Activated naive CD8-positive, alpha-beta T cell treated with anti-CD3 and anti-CD28 coated beads, Interleukin-2, amount 10 ng/mL, durations not matched to agents 7 days and 5 days (primary cell): Measurements from ENCODE around the gene SMG6. TPM values are rescaled to one million over a fixed set of nuclear protein-coding genes. Genes with fewer than 3 reads are reported as not detected.

Source experiments
- ATAC-seq: fragments of 150-1000 bp; cut with Tn5 transposase; one replicate; pipeline ENCODE4 v1.10.0; 2021; ENCODE audit warnings: low read depth, moderate library complexity
- POLR2A ChIA-PET: fragments of 350-600 bp; sonication (Branson Sonifier 250); formaldehyde crosslinking; loops from one replicate; lab custom pipeline; 2021; ENCODE audit warnings: antibody characterized with exemption; lab: Charles Lee
- DNase-seq: peaks from one replicate; pipeline ENCODE4 v3.0.0; 2021
- H3K27ac Mint-ChIP-seq: one replicate; pipeline ENCODE4 v1.8.0; 2022; ENCODE audit warnings: mild to moderate bottlenecking, mixed read lengths
- H3K27me3 Mint-ChIP-seq: one replicate; pipeline ENCODE4 v1.8.0; 2022; ENCODE audit warnings: mild to moderate bottlenecking, moderate library complexity, mixed read lengths
- H3K36me3 Mint-ChIP-seq: one replicate; pipeline ENCODE4 v1.8.0; 2021; ENCODE audit warnings: mild to moderate bottlenecking, mixed read lengths
- H3K4me1 Mint-ChIP-seq: one replicate; pipeline ENCODE4 v1.8.0; 2021; ENCODE audit warnings: mixed read lengths
- H3K4me3 Mint-ChIP-seq: one replicate; pipeline ENCODE4 v1.8.0; 2022; ENCODE audit warnings: mild to moderate bottlenecking, moderate library complexity, mixed read lengths
- H3K9me3 Mint-ChIP-seq: one replicate; pipeline ENCODE4 v1.8.0; 2021; ENCODE audit warnings: mixed read lengths
- total RNA-seq, 2 experiments: library from RNA; stranded (reverse); gene quantifications; one replicate each; pipeline ENCODE4 v1.2.3, GENCODE V29; 2021

Gene SMG6
- total RNA-seq, 2 experiments from 2014 or later, result 48.5 to 58.3 TPM

GRCh38 chr17:2297023-2297422, 6.6 kb downstream of the SMG6 start:
- Mint-ChIP-seq H3K36me3 (peaks cover 53% of the 10 kb centered on the region), H3K27me3 (no peaks in the 10 kb centered on the region), H3K27ac (no peak overlapping the region), H3K4me1 (peaks cover 41% of the 10 kb centered on the region), H3K4me3 (no peak overlapping the region), H3K9me3 (no peaks in the 10 kb centered on the region)
- no peak for DNase-seq
- POLR2A ChIA-PET, result interaction anchor here (0.7 kb wide), 2 partner anchors 68 to 1966 kb away, joined by 5 to 7 read pairs; no protein-coding TSS in a partner anchor
- ATAC-seq, result no peak

GRCh38 chr17:2295575-2295974, 8.0 kb downstream of the SMG6 start:
- ATAC-seq (peak; percentile 60), DNase-seq (no peak)
- H3K4me1 Mint-ChIP-seq, result peaks cover 38% of the 10 kb centered on the region

GRCh38 chr17:2292100-2292499, 11.5 kb downstream of the SMG6 start:
- Mint-ChIP-seq H3K4me3 (no peak overlapping the region), H3K4me1 (peaks cover 27% of the 10 kb centered on the region), H3K36me3 (peaks cover 46% of the 10 kb centered on the region), H3K9me3 (no peaks in the 10 kb centered on the region), H3K27me3 (no peaks in the 10 kb centered on the region), H3K27ac (peak overlapping the region; percentile 35)
- ATAC-seq (no peak), DNase-seq (no peak)
- POLR2A ChIA-PET, result interaction anchor here (1.0 to 1.4 kb wide), 3 partner anchors 11 to 44 kb away, joined by 3 to 8 read pairs (median 4); partner anchors contain the start of genes SMG6, SRR and TSR1

More at GRCh38 chr17:2295575-2295974, 8.0 kb downstream of the SMG6 start:
- peak overlapping the region; percentile 21 for H3K27ac Mint-ChIP-seq
- peak overlapping the region; percentile 35 for H3K4me3 Mint-ChIP-seq
- H3K9me3 Mint-ChIP-seq, result no peaks in the 10 kb centered on the region
- no peaks in the 10 kb centered on the region for H3K27me3 Mint-ChIP-seq
- POLR2A ChIA-PET, result interaction anchor here (0.6 to 0.7 kb wide), 2 partner anchors 33 to 98 kb away, joined by 3 read pairs; no protein-coding TSS in a partner anchor
- peaks cover 56% of the 10 kb centered on the region for H3K36me3 Mint-ChIP-seq

GRCh38 chr17:2289878-2290478, 13.6 kb downstream of the SMG6 start:
- ATAC-seq (no peak), DNase-seq (no peak)
- H3K4me3 Mint-ChIP-seq, result no peak overlapping the region
- POLR2A ChIA-PET, result no interaction called here
- no peaks in the 10 kb centered on the region for H3K9me3 Mint-ChIP-seq
- peaks cover 38% of the 10 kb centered on the region for H3K36me3 Mint-ChIP-seq
- no peaks in the 10 kb centered on the region for H3K27me3 Mint-ChIP-seq
- peaks cover 19% of the 10 kb centered on the region for H3K4me1 Mint-ChIP-seq
- no peak overlapping the region for H3K27ac Mint-ChIP-seq

GRCh38 chr17:2283302-2283701, 20.3 kb downstream of the SMG6 start:
- Mint-ChIP-seq H3K4me1 (peaks cover 42% of the 10 kb centered on the region), H3K36me3 (peaks cover 43% of the 10 kb centered on the region), H3K27me3 (no peaks in the 10 kb centered on the region), H3K27ac (peak overlapping the region; percentile 9), H3K4me3 (no peak overlapping the region), H3K9me3 (no peaks in the 10 kb centered on the region)
- no peak for ATAC-seq
- no peak for DNase-seq
- POLR2A ChIA-PET, result interaction anchor here (0.6 to 2.6 kb wide), 7 partner anchors 17 to 229 kb away, joined by 3 to 16 read pairs (median 4); partner anchors contain the start of genes HIC1, SMG6 and SRR

- POLR2A ChIA-PET, result interaction anchor here (0.7 to 2.8 kb wide), 7 partner anchors 16 to 228 kb away, joined by 3 to 23 read pairs (median 6); partner anchors contain the start of gene HIC1
Observed at GRCh38 chr17:2282297-2282873, 21.2 kb downstream of the SMG6 start.

GRCh38 chr17:2279707-2280106, 23.9 kb downstream of the SMG6 start:
- no peak for ATAC-seq
- no peak for DNase-seq
- POLR2A ChIA-PET, result interaction anchor here (1.0 to 2.8 kb wide), 5 partner anchors 12 to 227 kb away, joined by 3 to 23 read pairs (median 6); partner anchors contain the start of gene HIC1
- no peaks in the 10 kb centered on the region for H3K27me3 Mint-ChIP-seq
- peak overlapping the region; percentile 78 for H3K27ac Mint-ChIP-seq
- peak overlapping the region; percentile 49 for H3K4me3 Mint-ChIP-seq
- peaks cover 60% of the 10 kb centered on the region for H3K4me1 Mint-ChIP-seq
- H3K36me3 Mint-ChIP-seq, result peaks cover 50% of the 10 kb centered on the region
- H3K9me3 Mint-ChIP-seq, result no peaks in the 10 kb centered on the region

More at GRCh38 chr17:2282297-2282873, 21.2 kb downstream of the SMG6 start:
- ATAC-seq, result no peak
- Mint-ChIP-seq H3K4me1 (peaks cover 43% of the 10 kb centered on the region), H3K9me3 (no peaks in the 10 kb centered on the region), H3K4me3 (peak overlapping the region; percentile 33), H3K27ac (peak overlapping the region; percentile 54), H3K36me3 (peaks cover 42% of the 10 kb centered on the region), H3K27me3 (no peaks in the 10 kb centered on the region)
- no peak for DNase-seq

- H3K36me3 Mint-ChIP-seq, result peaks cover 58% of the 10 kb centered on the region
- no peak for DNase-seq
- H3K27me3 Mint-ChIP-seq, result no peaks in the 10 kb centered on the region
- no peak overlapping the region for H3K4me3 Mint-ChIP-seq
- no peak for ATAC-seq
- peak overlapping the region; percentile 12 for H3K27ac Mint-ChIP-seq
- H3K9me3 Mint-ChIP-seq, result no peaks in the 10 kb centered on the region
- peaks cover 62% of the 10 kb centered on the region for H3K4me1 Mint-ChIP-seq
- POLR2A ChIA-PET, result interaction anchor here (0.7 kb wide), 1 partner anchor 33 kb away, joined by 3 read pairs; no protein-coding TSS in a partner anchor
Observed at GRCh38 chr17:2277429-2278170, 26.0 kb downstream of the SMG6 start.

GRCh38 chr17:2275722-2276121, 27.9 kb downstream of the SMG6 start:
- no peak for DNase-seq
- ATAC-seq, result peak; percentile 75
- H3K4me1 Mint-ChIP-seq, result peaks cover 58% of the 10 kb centered on the region
- no peaks in the 10 kb centered on the region for H3K9me3 Mint-ChIP-seq
- H3K27me3 Mint-ChIP-seq, result no peaks in the 10 kb centered on the region
- POLR2A ChIA-PET, result interaction anchor here (1.0 to 3.3 kb wide), 7 partner anchors 10 to 221 kb away, joined by 4 to 28 read pairs (median 5); partner anchors contain the start of genes HIC1, SMG6 and SRR
- H3K27ac Mint-ChIP-seq, result peak overlapping the region; percentile 87
- H3K36me3 Mint-ChIP-seq, result peaks cover 53% of the 10 kb centered on the region
- H3K4me3 Mint-ChIP-seq, result peak overlapping the region; percentile 80

- DNase-seq (no peak), ATAC-seq (no peak)
- peak overlapping the region; percentile 87 for H3K27ac Mint-ChIP-seq
- peaks cover 63% of the 10 kb centered on the region for H3K4me1 Mint-ChIP-seq
- no peaks in the 10 kb centered on the region for H3K27me3 Mint-ChIP-seq
- peak overlapping the region; percentile 23 for H3K4me3 Mint-ChIP-seq
- POLR2A ChIA-PET, result interaction anchor here (3.3 kb wide), 1 partner anchor 9 kb away, joined by 28 read pairs; no protein-coding TSS in a partner anchor
- H3K9me3 Mint-ChIP-seq, result no peaks in the 10 kb centered on the region
- peaks cover 53% of the 10 kb centered on the region for H3K36me3 Mint-ChIP-seq
Observed at GRCh38 chr17:2274414-2274813, 29.2 kb downstream of the SMG6 start.

- H3K4me3 Mint-ChIP-seq, result peak overlapping the region; percentile 33
- ATAC-seq, result peak; percentile 38
- H3K9me3 Mint-ChIP-seq, result no peaks in the 10 kb centered on the region
- H3K27ac Mint-ChIP-seq, result peak overlapping the region; percentile 85
- DNase-seq, result no peak
- POLR2A ChIA-PET, result interaction anchor here (0.8 to 1.2 kb wide), 2 partner anchors 12 to 27 kb away, joined by 4 read pairs; no protein-coding TSS in a partner anchor
- peaks cover 48% of the 10 kb centered on the region for H3K36me3 Mint-ChIP-seq
- peaks cover 61% of the 10 kb centered on the region for H3K4me1 Mint-ChIP-seq
- H3K27me3 Mint-ChIP-seq, result no peaks in the 10 kb centered on the region
Observed at GRCh38 chr17:2271985-2272702, 31.4 kb downstream of the SMG6 start.

- DNase-seq, result no peak
- no peak for ATAC-seq
- peaks cover 27% of the 10 kb centered on the region for H3K36me3 Mint-ChIP-seq
- H3K27me3 Mint-ChIP-seq, result no peaks in the 10 kb centered on the region
- peak overlapping the region; percentile 85 for H3K4me3 Mint-ChIP-seq
- H3K4me1 Mint-ChIP-seq, result peaks cover 70% of the 10 kb centered on the region
- peak overlapping the region; percentile 98 for H3K27ac Mint-ChIP-seq
- no peaks in the 10 kb centered on the region for H3K9me3 Mint-ChIP-seq
- POLR2A ChIA-PET, result interaction anchor here (0.6 to 7.1 kb wide), 9 partner anchors 8 to 821 kb away, joined by 4 to 86 read pairs (median 23); partner anchors contain the start of gene HIC1
Observed at GRCh38 chr17:2267354-2267753, 36.2 kb downstream of the SMG6 start.
